ENCODE results near the gene KLHL13. TPM values are rescaled to one million over a fixed set of nuclear protein-coding genes. Genes with fewer than 3 reads are reported as not detected.

Gene KLHL13
- total and polyA plus RNA-seq, 10 of the 15 experiments (the other 5 are each of a cell fraction or from before 2014, with no cell fraction given): 8.2 to 34.1 (median 13.8) TPM

DNA sequence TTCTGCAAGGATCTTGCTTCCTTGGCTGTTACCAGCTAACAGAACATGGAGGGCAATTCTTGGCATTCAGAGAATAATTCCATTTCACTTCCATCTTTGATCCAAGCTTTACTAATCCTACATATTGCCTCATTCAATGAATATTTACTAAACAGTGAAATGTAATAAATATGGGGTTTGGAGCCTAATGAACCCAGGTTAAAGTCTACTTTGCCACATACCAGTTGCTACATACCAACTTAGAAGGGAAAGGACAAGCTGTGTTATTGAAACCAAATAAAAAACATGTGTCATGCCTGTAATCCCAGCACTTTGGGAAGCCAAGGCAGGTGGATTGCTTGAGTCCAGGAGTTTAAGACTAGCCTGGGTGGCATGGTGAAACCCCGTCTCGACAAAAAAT is 265.6 kb downstream of the KLHL13 start:
- Histone ChIP-seq H3K36me3 (ENCODE audit: control insufficient read depth in 2 of 2, insufficient read depth in 2 of 2, low read length in 1 of 2) (no peaks in the 10 kb centered on the region), H3K4me3 (no peak overlapping the region), H3K79me2 (ENCODE audit: control insufficient read depth, insufficient read depth, low read length) (no peaks in the 10 kb centered on the region), H3K9me3 (replicated peaks; ENCODE audit: control insufficient read depth, insufficient read depth, low read length) (no peaks in the 10 kb centered on the region), H3K9ac (ENCODE audit: control insufficient read depth, insufficient read depth, low read length) (no peak overlapping the region), H3K27ac (ENCODE audit: control insufficient read depth, insufficient read depth) (no peak overlapping the region), H3K27me3 (replicated peaks in 1 of 2; ENCODE audit: control insufficient read depth in 2 of 2, insufficient read depth in 2 of 2, low read length in 1 of 2) (no peaks in the 10 kb centered on the region), H3K4me1 (ENCODE audit: control insufficient read depth, insufficient read depth, low read length) (no peaks in the 10 kb centered on the region), H2AFZ (ENCODE audit: control insufficient read depth, low read depth, low read length) (no peak overlapping the region), H4K20me1 (ENCODE audit: control insufficient read depth, insufficient read depth) (no peaks in the 10 kb centered on the region), H3K4me2 (ENCODE audit: control insufficient read depth, insufficient read depth) (no peak overlapping the region)
- POLR2A ChIA-PET: no interaction called here
- TF ChIP-seq, protein P1, sequence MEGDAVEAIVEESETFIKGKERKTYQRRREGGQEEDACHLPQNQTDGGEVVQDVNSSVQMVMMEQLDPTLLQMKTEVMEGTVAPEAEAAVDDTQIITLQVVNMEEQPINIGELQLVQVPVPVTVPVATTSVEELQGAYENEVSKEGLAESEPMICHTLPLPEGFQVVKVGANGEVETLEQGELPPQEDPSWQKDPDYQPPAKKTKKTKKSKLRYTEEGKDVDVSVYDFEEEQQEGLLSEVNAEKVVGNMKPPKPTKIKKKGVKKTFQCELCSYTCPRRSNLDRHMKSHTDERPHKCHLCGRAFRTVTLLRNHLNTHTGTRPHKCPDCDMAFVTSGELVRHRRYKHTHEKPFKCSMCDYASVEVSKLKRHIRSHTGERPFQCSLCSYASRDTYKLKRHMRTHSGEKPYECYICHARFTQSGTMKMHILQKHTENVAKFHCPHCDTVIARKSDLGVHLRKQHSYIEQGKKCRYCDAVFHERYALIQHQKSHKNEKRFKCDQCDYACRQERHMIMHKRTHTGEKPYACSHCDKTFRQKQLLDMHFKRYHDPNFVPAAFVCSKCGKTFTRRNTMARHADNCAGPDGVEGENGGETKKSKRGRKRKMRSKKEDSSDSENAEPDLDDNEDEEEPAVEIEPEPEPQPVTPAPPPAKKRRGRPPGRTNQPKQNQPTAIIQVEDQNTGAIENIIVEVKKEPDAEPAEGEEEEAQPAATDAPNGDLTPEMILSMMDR (IDR thresholded peaks at IDR 0.05 in 2 of 3, conservative IDR thresholded peaks at IDR 0.05 in 1 of 3; ENCODE audit: control insufficient read depth in 2 of 3, extremely low read depth in 1 of 3, insufficient read depth in 1 of 3, low read depth in 3 of 3, low read length in 3 of 3): no peak
- TF ChIP-seq NBN (IDR thresholded peaks at IDR 0.05) (no peak), IKZF1 (conservative IDR thresholded peaks at IDR 0.05) (no peak), GATAD2B (conservative IDR thresholded peaks at IDR 0.05; ENCODE audit: low read depth) (no peak), ETV6 (conservative IDR thresholded peaks at IDR 0.05 in 1 of 2, IDR thresholded peaks at IDR 0.05 in 1 of 2; ENCODE audit: borderline replicate concordance in 1 of 2, low read depth in 1 of 2) (no peak), POLR2AphosphoS5 (IDR thresholded peaks at IDR 0.05; ENCODE audit: low read length) (no peak), MXI1 (IDR thresholded peaks at IDR 0.05; ENCODE audit: low read depth, low read length) (no peak), PML (IDR thresholded peaks at IDR 0.05; ENCODE audit: low read length) (no peak), CHD4 (IDR thresholded peaks at IDR 0.05) (no peak), SMAD1 (IDR thresholded peaks at IDR 0.05; ENCODE audit: low read depth, partially characterized antibody) (no peak), HDGF (IDR thresholded peaks at IDR 0.05) (no peak), YBX1 (IDR thresholded peaks at IDR 0.05) (no peak), LARP7 (IDR thresholded peaks at IDR 0.05) (no peak), NRF1 (conservative IDR thresholded peaks at IDR 0.05; ENCODE audit: low read depth, low read length) (no peak), FOS (IDR thresholded peaks at IDR 0.05; ENCODE audit: borderline replicate concordance, extremely low read depth, insufficient read length) (no peak)
- TF ChIP-seq, protein P2, sequence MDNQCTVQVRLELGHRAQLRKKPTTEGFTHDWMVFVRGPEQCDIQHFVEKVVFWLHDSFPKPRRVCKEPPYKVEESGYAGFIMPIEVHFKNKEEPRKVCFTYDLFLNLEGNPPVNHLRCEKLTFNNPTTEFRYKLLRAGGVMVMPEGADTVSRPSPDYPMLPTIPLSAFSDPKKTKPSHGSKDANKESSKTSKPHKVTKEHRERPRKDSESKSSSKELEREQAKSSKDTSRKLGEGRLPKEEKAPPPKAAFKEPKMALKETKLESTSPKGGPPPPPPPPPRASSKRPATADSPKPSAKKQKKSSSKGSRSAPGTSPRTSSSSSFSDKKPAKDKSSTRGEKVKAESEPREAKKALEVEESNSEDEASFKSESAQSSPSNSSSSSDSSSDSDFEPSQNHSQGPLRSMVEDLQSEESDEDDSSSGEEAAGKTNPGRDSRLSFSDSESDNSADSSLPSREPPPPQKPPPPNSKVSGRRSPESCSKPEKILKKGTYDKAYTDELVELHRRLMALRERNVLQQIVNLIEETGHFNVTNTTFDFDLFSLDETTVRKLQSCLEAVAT (IDR thresholded peaks at IDR 0.05): no peak
- TF ChIP-seq, protein P3, sequence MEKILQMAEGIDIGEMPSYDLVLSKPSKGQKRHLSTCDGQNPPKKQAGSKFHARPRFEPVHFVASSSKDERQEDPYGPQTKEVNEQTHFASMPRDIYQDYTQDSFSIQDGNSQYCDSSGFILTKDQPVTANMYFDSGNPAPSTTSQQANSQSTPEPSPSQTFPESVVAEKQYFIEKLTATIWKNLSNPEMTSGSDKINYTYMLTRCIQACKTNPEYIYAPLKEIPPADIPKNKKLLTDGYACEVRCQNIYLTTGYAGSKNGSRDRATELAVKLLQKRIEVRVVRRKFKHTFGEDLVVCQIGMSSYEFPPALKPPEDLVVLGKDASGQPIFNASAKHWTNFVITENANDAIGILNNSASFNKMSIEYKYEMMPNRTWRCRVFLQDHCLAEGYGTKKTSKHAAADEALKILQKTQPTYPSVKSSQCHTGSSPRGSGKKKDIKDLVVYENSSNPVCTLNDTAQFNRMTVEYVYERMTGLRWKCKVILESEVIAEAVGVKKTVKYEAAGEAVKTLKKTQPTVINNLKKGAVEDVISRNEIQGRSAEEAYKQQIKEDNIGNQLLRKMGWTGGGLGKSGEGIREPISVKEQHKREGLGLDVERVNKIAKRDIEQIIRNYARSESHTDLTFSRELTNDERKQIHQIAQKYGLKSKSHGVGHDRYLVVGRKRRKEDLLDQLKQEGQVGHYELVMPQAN (conservative IDR thresholded peaks at IDR 0.05): no peak
- FAIRE-seq (no peak), ATAC-seq (no peak), DNase-seq (ENCODE audit: low read depth, low spot score) (no peak)
- WGBS (ENCODE audit: insufficient coverage, insufficient replicate concordance, low lambda C conversion rate, missing lambda C conversion rate): 0% methylated on average over 2 of the region's 2 CpGs
- CTCF ChIA-PET: no interaction called here
- SMC1A ChIA-PET (ENCODE audit: uncharacterized antibody, unreplicated experiment): no interaction called here
- no TSS peak for BruUV-seq (replicated peaks)
- RAD21 ChIA-PET (ENCODE audit: unreplicated experiment): no interaction called here
- intact Hi-C loops (cut with micrococcal nuclease; ENCODE audit: unreplicated experiment): no loop called here
- in situ Hi-C loops (cut with MboI): no loop called here

All from GM12878 (cell line).